DMS79 treated with DMSO at 0.1 percent for 48 hours (cell line): ENCODE measurements around the gene ANKRD9.

Source experiments
- DNase-seq: peaks from one replicate; lab custom pipeline; 2025; lab: John Stamatoyannopoulos, UW

The ANKRD9 gene

GRCh38 chr14:102512793-102513300, 3.3 kb upstream of the ANKRD9 start:
- no peak for DNase-seq

- no peak for DNase-seq
Observed at GRCh38 chr14:102511538-102511937, 2.0 kb upstream of the ANKRD9 start.

- DNase-seq: no peak
Observed at GRCh38 chr14:102510616-102511520, 1.3 kb upstream of the ANKRD9 start.

- peak; percentile 31 for DNase-seq
Observed at GRCh38 chr14:102508774-102509745, 516 bp downstream of the ANKRD9 start.

- DNase-seq: no peak
Observed at GRCh38 chr14:102508410-102508773, 1.2 kb downstream of the ANKRD9 start.

GRCh38 chr14:102507857-102508312, 1.7 kb downstream of the ANKRD9 start:
- DNase-seq: no peak

GRCh38 chr14:102507081-102507856, 2.3 kb downstream of the ANKRD9 start:
- DNase-seq: no peak

- DNase-seq: no peak
Observed at GRCh38 chr14:102506626-102506925, 3.0 kb downstream of the ANKRD9 start.

- DNase-seq: no peak
Observed at GRCh38 chr14:102505775-102506625, 3.6 kb downstream of the ANKRD9 start.

- no peak for DNase-seq
Observed at GRCh38 chr14:102505000-102505619, 4.5 kb downstream of the ANKRD9 start.

- no peak for DNase-seq
Observed at GRCh38 chr14:102504328-102504999, 5.1 kb downstream of the ANKRD9 start.

GRCh38 chr14:102503641-102504327, 5.8 kb downstream of the ANKRD9 start:
- DNase-seq: no peak

GRCh38 chr14:102502571-102502970, 7.0 kb downstream of the ANKRD9 start:
- DNase-seq: no peak

GRCh38 chr14:102501751-102502315, 7.7 kb downstream of the ANKRD9 start:
- DNase-seq: no peak

- DNase-seq: no peak
Observed at GRCh38 chr14:102500713-102501112, 8.9 kb downstream of the ANKRD9 start.

- DNase-seq: no peak
Observed at GRCh38 chr14:102500158-102500662, 9.4 kb downstream of the ANKRD9 start.

- no peak for DNase-seq
Observed at GRCh38 chr14:102499401-102500157, 10.0 kb downstream of the ANKRD9 start.
